ENCODE data around the gene ENTPD8.
"Not testable (repeated sequence)": the region's sequence is repeated elsewhere in the genome, so short reads cannot be mapped to it uniquely, and the experiment has no call there.

The ENTPD8 gene

GRCh38 chr9:137475666-137476065, 34.5 kb upstream of the ENTPD8 start:
- H3K27ac ChIP-seq (ENCODE audit: insufficient read depth, low read length, poor library complexity, severe bottlenecking), result no peak overlapping the region

GRCh38 chr9:137474271-137474670, 33.1 kb upstream of the ENTPD8 start:
- Histone ChIP-seq H3K36me3 (ENCODE audit: control insufficient read depth, insufficient read depth, low read length) (no peaks in the 10 kb centered on the region), H3K9me3 (ENCODE audit: control insufficient read depth, low read length) (peaks cover 4% of the 10 kb centered on the region), H3K4me1 (ENCODE audit: control insufficient read depth, insufficient read depth, low read length, poor library complexity, severe bottlenecking) (no peaks in the 10 kb centered on the region), H3K27me3 (replicated peaks; ENCODE audit: control insufficient read depth, insufficient read depth, low read length, poor library complexity, severe bottlenecking) (no peaks in the 10 kb centered on the region), H3K27ac (ENCODE audit: insufficient read depth, low read length, poor library complexity, severe bottlenecking) (no peak overlapping the region), H3K4me3 (ENCODE audit: insufficient read depth, low read depth, low read length, poor library complexity, severe bottlenecking) (no peak overlapping the region)
- no peak for DNase-seq

More at GRCh38 chr9:137475666-137476065, 34.5 kb upstream of the ENTPD8 start:
- H3K36me3 ChIP-seq (ENCODE audit: control insufficient read depth, insufficient read depth, low read length), result no peaks in the 10 kb centered on the region
- H3K9me3 ChIP-seq (ENCODE audit: control insufficient read depth, low read length), result peaks cover 4% of the 10 kb centered on the region
- H3K27me3 ChIP-seq (replicated peaks; ENCODE audit: control insufficient read depth, insufficient read depth, low read length, poor library complexity, severe bottlenecking), result no peaks in the 10 kb centered on the region
- no peak overlapping the region for H3K4me3 ChIP-seq (ENCODE audit: insufficient read depth, low read depth, low read length, poor library complexity, severe bottlenecking)
- H3K4me1 ChIP-seq (ENCODE audit: control insufficient read depth, insufficient read depth, low read length, poor library complexity, severe bottlenecking), result no peaks in the 10 kb centered on the region
- no peak for DNase-seq

GRCh38 chr9:137470785-137471184, 29.6 kb upstream of the ENTPD8 start:
- H3K27ac ChIP-seq (ENCODE audit: insufficient read depth, low read length, poor library complexity, severe bottlenecking), result no peak overlapping the region
- no peaks in the 10 kb centered on the region for H3K36me3 ChIP-seq (ENCODE audit: control insufficient read depth, insufficient read depth, low read length)
- H3K9me3 ChIP-seq (ENCODE audit: control insufficient read depth, low read length), result peaks cover under 1% of the 10 kb centered on the region
- no peaks in the 10 kb centered on the region for H3K27me3 ChIP-seq (replicated peaks; ENCODE audit: control insufficient read depth, insufficient read depth, low read length, poor library complexity, severe bottlenecking)
- no peaks in the 10 kb centered on the region for H3K4me1 ChIP-seq (ENCODE audit: control insufficient read depth, insufficient read depth, low read length, poor library complexity, severe bottlenecking)
- DNase-seq, result no peak
- H3K4me3 ChIP-seq (ENCODE audit: insufficient read depth, low read depth, low read length, poor library complexity, severe bottlenecking), result no peak overlapping the region

GRCh38 chr9:137467896-137468295, 26.7 kb upstream of the ENTPD8 start:
- H3K4me3 ChIP-seq (ENCODE audit: insufficient read depth, low read depth, low read length, poor library complexity, severe bottlenecking), result no peak overlapping the region
- no peaks in the 10 kb centered on the region for H3K9me3 ChIP-seq (ENCODE audit: control insufficient read depth, low read length)
- no peak for DNase-seq
- no peak overlapping the region for H3K27ac ChIP-seq (ENCODE audit: insufficient read depth, low read length, poor library complexity, severe bottlenecking)
- H3K27me3 ChIP-seq (replicated peaks; ENCODE audit: control insufficient read depth, insufficient read depth, low read length, poor library complexity, severe bottlenecking), result no peaks in the 10 kb centered on the region
- H3K36me3 ChIP-seq (ENCODE audit: control insufficient read depth, insufficient read depth, low read length), result no peaks in the 10 kb centered on the region
- peaks cover 3% of the 10 kb centered on the region for H3K4me1 ChIP-seq (ENCODE audit: control insufficient read depth, insufficient read depth, low read length, poor library complexity, severe bottlenecking)

- H3K36me3 ChIP-seq (ENCODE audit: control insufficient read depth, insufficient read depth, low read length), result no peaks in the 10 kb centered on the region
- H3K27me3 ChIP-seq (replicated peaks; ENCODE audit: control insufficient read depth, insufficient read depth, low read length, poor library complexity, severe bottlenecking), result no peaks in the 10 kb centered on the region
- no peak for DNase-seq
Measured at GRCh38 chr9:137467161-137467581, 26.0 kb upstream of the ENTPD8 start.

GRCh38 chr9:137466389-137467085, 25.4 kb upstream of the ENTPD8 start:
- H3K27me3 ChIP-seq (replicated peaks; ENCODE audit: control insufficient read depth, insufficient read depth, low read length, poor library complexity, severe bottlenecking); H3K27ac ChIP-seq (ENCODE audit: insufficient read depth, low read length, poor library complexity, severe bottlenecking); H3K4me3 ChIP-seq (ENCODE audit: insufficient read depth, low read depth, low read length, poor library complexity, severe bottlenecking); H3K9me3 ChIP-seq (ENCODE audit: control insufficient read depth, low read length); DNase-seq; H3K36me3 ChIP-seq (ENCODE audit: control insufficient read depth, insufficient read depth, low read length): not testable (repeated sequence)
- peaks cover 14% of the 10 kb centered on the region for H3K4me1 ChIP-seq (ENCODE audit: control insufficient read depth, insufficient read depth, low read length, poor library complexity, severe bottlenecking)

More at GRCh38 chr9:137467161-137467581, 26.0 kb upstream of the ENTPD8 start:
- no peak overlapping the region for H3K4me3 ChIP-seq (ENCODE audit: insufficient read depth, low read depth, low read length, poor library complexity, severe bottlenecking)
- H3K27ac ChIP-seq (ENCODE audit: insufficient read depth, low read length, poor library complexity, severe bottlenecking), result no peak overlapping the region
- H3K4me1 ChIP-seq (ENCODE audit: control insufficient read depth, insufficient read depth, low read length, poor library complexity, severe bottlenecking), result peaks cover 9% of the 10 kb centered on the region
- no peaks in the 10 kb centered on the region for H3K9me3 ChIP-seq (ENCODE audit: control insufficient read depth, low read length)

- Histone ChIP-seq H3K27ac (ENCODE audit: insufficient read depth, low read length, poor library complexity, severe bottlenecking) (no peak overlapping the region), H3K4me1 (ENCODE audit: control insufficient read depth, insufficient read depth, low read length, poor library complexity, severe bottlenecking) (peaks cover 21% of the 10 kb centered on the region), H3K27me3 (replicated peaks; ENCODE audit: control insufficient read depth, insufficient read depth, low read length, poor library complexity, severe bottlenecking) (no peaks in the 10 kb centered on the region), H3K9me3 (ENCODE audit: control insufficient read depth, low read length) (no peaks in the 10 kb centered on the region), H3K36me3 (ENCODE audit: control insufficient read depth, insufficient read depth, low read length) (no peaks in the 10 kb centered on the region), H3K4me3 (ENCODE audit: insufficient read depth, low read depth, low read length, poor library complexity, severe bottlenecking) (no peak overlapping the region)
- DNase-seq, result no peak
Measured at GRCh38 chr9:137465720-137466388, 24.7 kb upstream of the ENTPD8 start.

- Histone ChIP-seq H3K9me3 (ENCODE audit: control insufficient read depth, low read length) (no peaks in the 10 kb centered on the region), H3K4me3 (ENCODE audit: insufficient read depth, low read depth, low read length, poor library complexity, severe bottlenecking) (no peak overlapping the region), H3K27me3 (replicated peaks; ENCODE audit: control insufficient read depth, insufficient read depth, low read length, poor library complexity, severe bottlenecking) (no peaks in the 10 kb centered on the region), H3K27ac (ENCODE audit: insufficient read depth, low read length, poor library complexity, severe bottlenecking) (no peak overlapping the region), H3K4me1 (ENCODE audit: control insufficient read depth, insufficient read depth, low read length, poor library complexity, severe bottlenecking) (peaks cover 26% of the 10 kb centered on the region), H3K36me3 (ENCODE audit: control insufficient read depth, insufficient read depth, low read length) (no peaks in the 10 kb centered on the region)
- DNase-seq, result no peak
Measured at GRCh38 chr9:137465000-137465719, 24.0 kb upstream of the ENTPD8 start.

- Histone ChIP-seq H3K4me3 (ENCODE audit: insufficient read depth, low read depth, low read length, poor library complexity, severe bottlenecking) (no peak overlapping the region), H3K4me1 (ENCODE audit: control insufficient read depth, insufficient read depth, low read length, poor library complexity, severe bottlenecking) (peaks cover 33% of the 10 kb centered on the region), H3K27me3 (replicated peaks; ENCODE audit: control insufficient read depth, insufficient read depth, low read length, poor library complexity, severe bottlenecking) (no peaks in the 10 kb centered on the region), H3K36me3 (ENCODE audit: control insufficient read depth, insufficient read depth, low read length) (no peaks in the 10 kb centered on the region), H3K27ac (ENCODE audit: insufficient read depth, low read length, poor library complexity, severe bottlenecking) (no peak overlapping the region), H3K9me3 (ENCODE audit: control insufficient read depth, low read length) (no peaks in the 10 kb centered on the region)
- DNase-seq, result no peak
Measured at GRCh38 chr9:137464291-137464999, 23.3 kb upstream of the ENTPD8 start.
